ENCODE results near the gene KLHL22. TPM values are rescaled to one million over a fixed set of nuclear protein-coding genes. Genes with fewer than 3 reads are reported as not detected.
A peak's percentile ranks its signal among the peaks of the same experiment; 100 is the strongest.

Gene KLHL22
- total RNA-seq, 2 donors from 2014 or later, result 24.0 to 41.1 TPM

- Histone ChIP-seq H3K27me3 (replicated peaks; ENCODE audit: insufficient read depth) (no peaks in the 10 kb centered on the region), H3K36me3 (peaks cover 16% of the 10 kb centered on the region), H3K9me3 (no peaks in the 10 kb centered on the region), H3K4me1 (ENCODE audit: control insufficient read depth in 1 of 2, low read depth in 2 of 2) (peaks cover 3 to 10% of the 10 kb centered on the region in 2 donors), H3K4me3 (no peak overlapping the region), H3K27ac (no peak overlapping the region)
- no peak for DNase-seq (ENCODE audit: low spot score)
- ATAC-seq (ENCODE audit: insufficient number of reproducible peaks, low FRiP score, low read depth), result no peak
- TF ChIP-seq CTCF (IDR thresholded peaks at IDR 0.05), result no peak
These were observed 52.9 kb downstream of the KLHL22 start for GRCh38 chr22:20442485-20443284.

GRCh38 chr22:20441631-20442484 lies 53.7 kb downstream of the KLHL22 start:
- Histone ChIP-seq H3K27me3 (replicated peaks; ENCODE audit: insufficient read depth) (no peaks in the 10 kb centered on the region), H3K36me3 (peaks cover 16% of the 10 kb centered on the region), H3K9me3 (no peaks in the 10 kb centered on the region), H3K4me1 (ENCODE audit: control insufficient read depth in 1 of 2, low read depth in 2 of 2) (peaks cover 3 to 14% of the 10 kb centered on the region in 2 donors), H3K27ac (peak overlapping the region in 1 of 2 donors; percentile 8), H3K4me3 (no peak overlapping the region)
- ATAC-seq (ENCODE audit: insufficient number of reproducible peaks, low FRiP score, low read depth) (no peak), DNase-seq (ENCODE audit: low spot score) (no peak)
- no peak for TF ChIP-seq CTCF (IDR thresholded peaks at IDR 0.05)

- H3K27ac ChIP-seq, result peak overlapping the region in 1 of 2 donors; percentile 8
- DNase-seq (ENCODE audit: low spot score), result no peak
- H3K27me3 ChIP-seq (replicated peaks; ENCODE audit: insufficient read depth), result no peaks in the 10 kb centered on the region
- no peak for TF ChIP-seq CTCF (IDR thresholded peaks at IDR 0.05)
- peaks cover 3 to 15% of the 10 kb centered on the region in 2 donors for H3K4me1 ChIP-seq (ENCODE audit: control insufficient read depth in 1 of 2, low read depth in 2 of 2)
- no peak overlapping the region for H3K4me3 ChIP-seq
- no peaks in the 10 kb centered on the region for H3K9me3 ChIP-seq
- H3K36me3 ChIP-seq, result peaks cover 10% of the 10 kb centered on the region
- no peak for ATAC-seq (ENCODE audit: insufficient number of reproducible peaks, low FRiP score, low read depth)
These were observed 54.7 kb downstream of the KLHL22 start for GRCh38 chr22:20440637-20441591.

GRCh38 chr22:20439928-20440575 lies 55.5 kb downstream of the KLHL22 start:
- H3K4me1 ChIP-seq (ENCODE audit: control insufficient read depth in 1 of 2, low read depth in 2 of 2), result peaks cover 3 to 23% of the 10 kb centered on the region in 2 donors
- ATAC-seq (ENCODE audit: insufficient number of reproducible peaks, low FRiP score, low read depth) (no peak), DNase-seq (ENCODE audit: low spot score) (no peak)
- no peak overlapping the region for H3K27ac ChIP-seq
- no peaks in the 10 kb centered on the region for H3K9me3 ChIP-seq
- no peak for TF ChIP-seq CTCF (IDR thresholded peaks at IDR 0.05)
- H3K36me3 ChIP-seq, result peaks cover 7% of the 10 kb centered on the region
- H3K4me3 ChIP-seq, result no peak overlapping the region
- no peaks in the 10 kb centered on the region for H3K27me3 ChIP-seq (replicated peaks; ENCODE audit: insufficient read depth)

Measured in thoracic aorta (tissue), 2 donors.